Heart left ventricle (tissue), 13 donors: Measurements from ENCODE around the gene NELL1.

ENCODE experiments used
- CTCF ChIP-seq, 12 donors: fragments of 200-600 bp; sonication (generic) in 4 of 12; IDR thresholded peaks; one replicate each; pipeline versions ENCODE4 v1.5.0 to v1.8.0; 2018 to 2022; ENCODE audit warnings: antibody characterized with exemption in 12 of 12, mild to moderate bottlenecking in 5 of 12
- POLR2A ChIP-seq, 2 donors: fragments of 450-650 bp; IDR thresholded peaks; one replicate each; pipeline ENCODE4 v1.6.1; 2017; ENCODE audit warnings: antibody characterized with exemption in 2 of 2, mild to moderate bottlenecking in 2 of 2, moderate library complexity in 2 of 2
- donor health status: ischemic (EF 13 %, LVEDD 7.1; RV severe dilation, severe dysfunction).
- donor health status: DM: no; HTN: yes; CAD: no.
- donor health status: DM: no; HTN: no; CAD: no.
- donor health status: ischemic (EF 25% LVEDD 6.9; RV normal size, moderate dysfunction).
- donor health status: ischemic (EF 25% LVEDD 5.7; RV mildly dilated, moderate dysfunction).
- donor health status: ischemic (EF 35%, LVEDD 5.7; RV mildly dilated, moderate dysfunction).
- donor health status: nonischemic (EF 11% LVEDD 7.7; RV severe dilation, severe dysfunction).
- donor health status: DM: yes; HTN: yes; CAD: no.
- donor health status: PGD.
- donor health status: ischemic (EF 29% LVEDD 5.4; RV normal size, mild dysfunction).
- donor health status: nonischemic (EF 23%, LVEDD 6.1; RV moderate dilation, normal function).

GRCh38 chr11:21556926-21557325, 887.5 kb downstream of the NELL1 start:
- TF ChIP-seq POLR2A (IDR thresholded peaks at IDR 0.05) (no peak), CTCF (IDR thresholded peaks at IDR 0.05) (no peak)
